Upper lobe of left lung (tissue), 4 donors: ENCODE measurements around the gene NME8.

Source experiments
- CTCF ChIP-seq, 6 experiments: fragments of 450-650 bp in 4 of 6; fragments of 200-600 bp in 2 of 6; sonication (generic) in 2 of 6; IDR thresholded peaks; one replicate each; pipeline ENCODE4 v1.5.1; 2016 to 2019; ENCODE audit warnings: antibody characterized with exemption in 6 of 6
- POLR2A ChIP-seq, 4 donors: fragments of 450-650 bp; IDR thresholded peaks; one replicate each; pipeline ENCODE4 v1.5.1; 2016 to 2017; ENCODE audit warnings: antibody characterized with exemption in 4 of 4, mild to moderate bottlenecking in 2 of 4

GRCh38 chr7:37912756-37913155 lies 64.4 kb downstream of the NME8 start:
- TF ChIP-seq POLR2A (IDR thresholded peaks at IDR 0.05) (no peak), CTCF (IDR thresholded peaks at IDR 0.05) (no peak)
